Retina (tissue), 1 donor: Measurements from ENCODE around the gene TSEN2.

ENCODE experiments used
- DNase-seq: peaks from one replicate; pipeline ENCODE4 v3.0.0-alpha.2; 2016

TSEN2 gene

DNA sequence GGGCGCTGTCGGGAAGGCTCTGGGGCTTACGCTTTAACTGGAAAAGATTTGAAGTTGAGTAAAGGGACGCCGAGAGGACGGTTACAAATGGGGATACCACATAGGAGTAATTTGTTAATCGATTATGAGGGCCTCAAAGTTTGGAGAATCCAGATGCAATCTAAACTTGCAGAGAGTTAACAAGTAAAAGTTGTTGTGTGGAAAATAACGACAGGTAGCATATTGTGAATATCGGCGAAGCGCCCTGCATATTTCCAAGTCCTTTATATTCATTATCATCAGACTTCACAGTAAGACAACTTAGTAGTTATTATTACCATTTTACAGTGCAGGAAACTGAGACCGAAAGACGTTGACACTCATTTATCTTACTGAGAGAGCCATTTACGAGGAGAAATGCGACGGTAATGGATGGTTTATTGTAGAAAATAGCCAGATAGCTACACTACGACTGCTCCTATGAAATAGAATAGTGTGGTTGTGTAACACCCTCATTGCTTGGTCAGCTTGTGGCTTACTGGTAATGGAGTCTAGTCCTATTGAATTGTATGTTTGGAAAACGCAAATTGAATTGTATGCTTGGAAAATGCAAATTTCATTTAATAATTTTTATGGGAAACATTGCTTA is 73.3 kb downstream of the TSEN2 start:
- no peak for DNase-seq

DNA sequence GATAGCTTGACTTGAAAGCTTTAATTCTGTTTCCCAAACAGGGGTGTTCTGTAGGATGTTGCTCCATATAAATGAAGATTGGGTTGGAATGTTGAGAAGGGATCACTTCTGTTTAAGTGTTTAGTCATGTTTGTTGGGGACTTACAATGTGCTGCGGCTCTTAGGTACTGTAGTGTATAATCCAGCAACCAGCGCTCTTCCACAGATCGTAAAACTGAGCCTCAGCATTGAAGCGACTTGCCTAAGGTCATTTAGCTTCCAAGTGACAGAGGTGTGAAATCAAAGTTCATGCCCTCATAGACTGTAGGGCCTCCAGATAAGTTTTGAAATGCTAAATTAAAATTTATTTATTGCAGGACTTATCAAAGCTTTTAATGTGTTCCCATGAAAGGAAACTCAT is 74.4 kb downstream of the TSEN2 start:
- no peak for DNase-seq

DNA sequence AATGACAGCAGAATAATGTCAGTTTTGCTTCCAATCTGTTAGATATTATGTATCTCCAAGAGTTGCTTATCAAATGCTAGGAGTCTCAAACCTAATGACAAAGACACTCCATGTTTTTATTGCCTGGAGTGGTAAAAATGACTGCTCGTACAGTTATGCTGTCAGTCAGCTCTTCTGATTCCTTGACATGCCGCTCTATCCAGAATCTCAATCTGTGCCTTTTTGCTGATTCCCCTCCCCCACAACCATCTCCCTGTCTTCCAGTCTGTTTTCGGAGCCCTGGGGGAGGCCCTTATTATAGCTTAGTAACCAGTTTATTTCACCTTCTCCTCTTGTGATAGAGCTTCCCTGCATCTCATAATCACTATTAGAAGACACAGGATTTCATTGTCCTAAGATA is 75.2 kb downstream of the TSEN2 start:
- DNase-seq, result no peak

DNA sequence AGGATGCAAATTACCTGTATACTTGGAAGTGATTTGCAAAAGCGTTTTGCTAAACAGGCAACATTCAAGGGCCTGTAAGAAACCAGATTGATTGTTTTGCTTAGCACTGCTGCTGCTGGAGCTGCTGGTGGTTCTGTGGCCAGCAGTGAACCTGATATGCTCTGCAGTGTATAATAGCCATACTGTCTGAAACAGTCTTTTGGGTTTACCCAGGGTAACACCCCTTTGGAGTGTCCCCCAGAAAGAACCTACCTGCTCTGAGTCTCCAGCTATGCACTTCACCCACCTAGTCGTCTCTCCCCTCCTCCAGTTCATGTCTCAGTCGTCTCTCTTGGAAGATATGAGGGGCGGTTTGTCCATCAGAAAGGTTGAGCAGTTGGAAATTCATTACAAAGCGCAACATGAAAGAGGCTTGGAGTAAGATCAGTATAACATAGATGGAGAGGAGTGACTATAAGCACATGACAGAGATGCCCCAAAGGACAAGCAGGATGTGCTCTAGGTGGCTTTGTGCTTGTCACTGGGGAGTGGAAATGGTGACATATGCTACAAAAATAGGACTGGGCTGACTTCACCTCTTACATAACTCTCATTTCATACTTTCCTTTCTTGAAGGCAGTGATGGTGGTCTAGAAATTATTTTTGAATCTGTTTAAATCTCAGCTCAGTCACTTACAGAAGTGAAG is 76.4 kb downstream of the TSEN2 start:
- no peak for DNase-seq

DNA sequence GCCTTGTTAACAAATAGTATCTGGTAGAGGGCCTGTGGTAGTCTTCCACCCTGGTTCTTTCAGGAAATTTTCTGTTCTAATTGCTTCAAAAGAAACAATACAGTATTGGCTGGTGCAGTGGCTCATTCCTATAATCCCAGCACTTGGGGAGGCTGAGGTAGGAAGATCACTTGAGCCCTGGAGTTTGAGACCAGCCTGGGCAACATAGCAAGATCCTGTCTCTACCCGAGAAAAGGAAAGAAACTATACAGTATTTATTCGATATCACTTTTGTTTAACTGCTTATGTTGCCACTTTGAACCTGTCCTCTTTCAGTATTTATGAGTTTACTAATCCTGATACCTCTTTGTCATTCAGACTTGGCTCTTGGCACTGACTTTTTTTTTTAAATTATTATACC is 77.1 kb downstream of the TSEN2 start:
- DNase-seq, result no peak

DNA sequence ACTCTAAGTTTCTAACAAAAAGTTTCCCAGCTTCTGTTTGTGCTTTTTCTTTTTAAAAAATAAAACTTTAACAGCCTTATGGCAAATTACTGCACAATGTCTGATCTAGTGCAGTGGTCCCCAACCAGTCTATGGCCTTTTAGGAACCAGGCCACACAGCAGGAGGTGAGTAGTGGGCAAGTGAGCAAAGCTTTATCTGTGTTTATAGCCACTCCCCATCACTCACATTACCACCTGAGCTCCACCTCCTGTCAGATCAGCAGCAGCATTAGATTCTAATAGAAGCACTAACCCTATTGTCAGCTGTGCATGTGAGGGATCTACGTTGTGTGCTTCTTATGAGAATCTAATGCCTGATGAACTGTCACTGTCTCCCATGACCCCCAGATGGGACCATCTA is 78.2 kb downstream of the TSEN2 start:
- DNase-seq, result no peak

DNA sequence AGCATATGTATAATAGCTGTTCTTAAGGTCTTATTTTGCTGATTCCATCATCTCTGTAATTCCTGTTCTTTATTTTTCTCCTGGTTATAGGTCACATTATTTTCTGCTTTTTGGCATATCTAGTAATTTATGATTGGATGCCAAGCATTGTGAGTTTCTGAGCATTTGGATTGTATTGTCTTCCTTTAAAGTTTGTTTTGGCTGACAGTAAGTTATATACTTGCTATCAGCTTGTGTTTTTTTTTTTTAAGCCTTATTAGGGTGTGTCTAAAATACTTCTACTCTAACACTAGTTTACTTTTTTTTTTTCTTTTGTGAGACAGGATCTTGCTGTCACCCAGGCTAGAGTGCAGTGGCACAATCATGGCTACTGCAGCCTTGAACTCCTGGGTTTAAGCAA is 82.7 kb downstream of the TSEN2 start:
- no peak for DNase-seq

DNA sequence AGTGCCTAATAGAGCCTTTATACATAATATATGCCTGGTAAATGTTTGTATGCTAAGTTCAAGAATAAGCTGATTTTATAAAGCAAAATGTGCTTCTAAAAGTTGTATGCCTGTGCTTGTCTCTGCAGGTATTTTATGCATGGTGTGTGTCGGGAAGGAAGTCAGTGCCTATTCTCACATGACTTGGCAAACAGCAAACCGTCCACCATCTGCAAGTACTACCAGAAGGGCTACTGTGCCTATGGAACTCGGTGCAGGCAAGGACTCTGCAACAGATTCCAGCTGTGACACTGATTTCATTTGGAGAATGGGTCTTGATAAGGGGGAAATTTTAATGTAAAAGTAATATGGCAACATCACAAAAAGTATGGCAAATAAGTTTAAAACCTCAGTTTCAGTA is 84.5 kb downstream of the TSEN2 start:
- no peak for DNase-seq

DNA sequence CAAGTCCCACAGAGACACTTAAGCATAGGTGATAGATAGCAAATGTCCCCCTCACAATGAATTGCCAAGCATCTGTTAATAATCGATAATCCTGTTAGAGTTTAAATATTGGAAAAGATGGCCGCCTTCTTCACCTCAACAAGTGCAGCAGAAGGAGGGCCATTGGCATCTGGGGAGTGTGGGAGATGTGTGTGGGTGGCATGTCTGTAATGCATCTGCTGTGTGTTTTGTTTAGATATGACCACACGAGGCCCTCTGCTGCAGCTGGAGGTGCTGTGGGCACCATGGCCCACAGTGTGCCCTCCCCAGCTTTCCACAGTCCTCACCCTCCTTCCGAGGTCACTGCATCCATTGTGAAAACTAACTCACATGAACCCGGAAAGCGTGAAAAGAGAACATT is 85.6 kb downstream of the TSEN2 start:
- DNase-seq, result no peak

DNA sequence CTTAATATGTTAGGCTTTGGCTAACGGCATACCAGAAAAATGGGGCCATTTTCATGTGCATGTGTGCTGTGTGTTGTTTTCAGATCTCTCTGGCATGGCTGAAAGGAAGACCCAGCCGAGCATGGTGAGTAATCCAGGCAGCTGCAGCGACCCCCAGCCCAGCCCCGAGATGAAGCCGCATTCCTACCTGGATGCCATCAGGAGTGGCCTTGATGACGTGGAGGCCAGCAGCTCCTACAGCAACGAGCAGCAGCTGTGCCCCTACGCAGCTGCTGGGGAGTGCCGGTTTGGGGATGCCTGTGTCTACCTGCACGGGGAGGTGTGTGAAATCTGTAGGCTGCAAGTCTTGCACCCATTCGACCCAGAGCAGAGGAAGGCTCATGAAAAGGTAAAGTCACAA is 87.7 kb downstream of the TSEN2 start:
- no peak for DNase-seq

DNA sequence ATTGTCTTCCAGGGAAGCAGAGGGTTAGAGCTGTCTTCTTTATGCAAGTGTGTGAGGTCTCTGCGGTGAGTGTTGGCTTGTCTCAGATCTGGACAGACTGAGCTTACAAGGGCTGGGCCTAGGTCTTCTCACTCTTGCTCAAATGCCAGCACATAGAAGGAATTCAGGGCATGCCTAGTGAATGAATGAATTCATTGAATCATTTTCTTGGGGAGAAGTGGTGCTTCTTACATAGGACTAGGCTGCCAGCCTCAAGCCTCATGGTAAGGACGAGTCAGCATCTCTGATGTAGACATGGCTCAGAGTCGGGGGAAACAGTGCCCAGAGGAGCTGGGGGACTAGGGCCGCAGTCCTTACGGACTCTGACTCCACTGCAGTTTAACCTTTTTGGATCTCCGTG is 89.9 kb downstream of the TSEN2 start:
- no peak for DNase-seq

DNA sequence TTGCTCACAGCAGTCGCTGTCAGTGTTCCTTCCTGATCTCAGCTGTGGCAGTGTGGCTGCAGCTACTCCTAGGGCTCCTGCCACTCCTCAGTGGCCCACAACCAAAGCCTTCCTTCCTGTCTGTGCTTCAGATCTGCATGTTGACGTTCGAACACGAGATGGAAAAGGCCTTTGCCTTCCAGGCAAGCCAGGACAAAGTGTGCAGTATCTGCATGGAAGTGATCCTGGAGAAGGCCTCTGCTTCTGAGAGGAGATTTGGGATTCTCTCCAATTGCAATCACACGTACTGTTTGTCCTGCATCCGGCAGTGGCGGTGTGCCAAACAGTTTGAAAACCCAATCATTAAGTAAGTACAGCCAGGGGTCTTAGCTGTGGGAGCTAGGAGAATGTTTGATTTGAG is 90.4 kb downstream of the TSEN2 start:
- DNase-seq, result no peak

DNA sequence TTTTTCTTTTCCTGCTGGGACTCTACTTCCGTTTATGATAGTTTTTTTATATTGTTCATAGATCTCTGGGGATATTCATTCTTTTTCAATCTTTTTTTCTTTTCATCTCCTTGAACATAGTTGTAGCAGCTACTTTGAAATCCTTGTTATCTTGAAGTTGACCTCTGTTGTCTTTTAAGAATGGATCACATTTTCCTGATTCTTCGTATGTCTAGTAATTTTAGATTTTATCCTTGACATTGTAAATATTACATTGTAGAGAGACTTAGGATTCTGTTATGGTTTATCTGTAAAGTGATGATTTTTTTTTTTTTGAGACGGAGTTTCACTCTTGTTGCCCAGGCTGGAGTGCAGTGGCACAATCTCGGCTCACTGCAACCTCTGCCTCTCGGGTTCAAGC is 93.1 kb downstream of the TSEN2 start:
- DNase-seq, result no peak

DNA sequence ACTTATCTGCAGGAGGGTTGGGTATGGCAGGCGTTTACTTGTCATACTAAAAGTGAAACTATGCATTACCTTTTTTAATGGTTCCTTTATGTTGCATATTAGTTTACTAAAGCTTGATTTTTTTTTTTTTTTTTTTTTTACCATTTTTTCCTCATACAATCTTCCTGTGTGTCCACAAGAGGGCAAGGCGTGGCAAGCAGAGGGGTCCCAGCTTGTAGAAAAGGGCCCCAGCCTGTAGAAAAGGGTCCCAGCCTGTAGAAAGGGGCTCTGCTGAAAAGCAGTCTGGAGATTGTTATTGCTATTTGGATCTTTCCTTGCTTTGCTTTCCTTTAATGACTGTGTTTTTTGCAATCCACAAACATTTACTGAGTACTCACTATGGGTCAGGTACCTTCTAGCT is 94.5 kb downstream of the TSEN2 start:
- DNase-seq, result no peak

DNA sequence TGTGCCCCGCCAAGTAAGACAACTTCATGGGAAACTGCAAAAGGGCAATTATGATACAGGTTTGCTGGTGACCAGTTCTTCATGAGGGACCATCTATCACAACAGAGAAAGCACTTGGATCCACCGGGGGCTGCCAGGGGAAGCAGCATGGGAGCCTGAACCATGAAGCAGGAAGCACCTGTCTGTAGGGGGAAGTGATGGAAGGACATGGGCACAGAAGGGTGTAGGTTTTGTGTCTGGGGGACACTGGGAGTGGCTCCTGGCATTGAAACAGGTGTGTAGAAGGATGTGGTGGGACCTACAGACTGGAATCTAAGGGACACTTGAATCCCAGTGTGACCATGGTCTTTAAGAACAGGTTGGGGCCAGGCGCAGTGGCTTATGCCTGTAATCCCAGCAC is 95.2 kb downstream of the TSEN2 start:
- DNase-seq, result no peak

DNA sequence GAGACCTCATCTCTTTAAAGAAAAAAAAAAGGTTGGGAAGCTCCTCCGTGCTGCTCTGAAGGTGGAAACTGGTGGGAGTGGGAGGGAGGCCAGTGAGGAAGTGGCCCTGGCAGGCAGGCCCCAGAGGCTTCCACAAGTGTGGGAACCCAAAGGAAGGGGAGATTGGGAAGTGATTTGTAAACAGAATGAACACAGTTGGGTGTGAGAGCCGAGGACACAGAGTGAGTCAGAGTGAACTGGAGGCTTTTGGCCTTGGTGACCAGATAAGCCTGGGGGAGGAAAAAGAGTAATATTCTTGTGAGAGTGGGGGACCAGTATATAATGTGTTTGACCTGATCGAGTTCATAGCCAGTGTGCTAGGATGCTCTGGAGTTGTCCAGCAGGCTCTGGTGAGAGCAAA is 95.6 kb downstream of the TSEN2 start:
- no peak for DNase-seq

DNA sequence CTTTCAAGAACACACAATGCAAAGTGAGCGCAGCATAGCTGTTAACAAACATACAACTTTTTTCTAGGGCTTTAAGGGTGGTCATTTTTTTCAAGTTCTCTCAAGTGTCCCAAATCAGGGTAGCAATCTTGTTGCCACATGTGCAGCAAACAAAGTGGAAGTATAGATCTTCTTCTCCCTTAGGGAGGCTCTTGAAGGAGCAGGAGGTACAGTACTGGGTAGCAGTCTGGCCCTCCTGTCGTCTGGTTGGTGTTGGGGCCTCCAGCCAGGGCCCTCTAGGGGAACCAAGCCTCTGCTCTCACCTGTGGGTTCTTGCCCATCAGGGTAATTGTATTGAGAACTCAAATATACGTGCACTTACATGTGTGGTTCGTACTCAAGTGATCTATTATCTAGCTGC is 98.5 kb downstream of the TSEN2 start:
- no peak for DNase-seq
